H9 (cell line): ENCODE results near the gene EGR4. TPM values are rescaled to one million over a fixed set of nuclear protein-coding genes. Genes with fewer than 3 reads are reported as not detected.

Experiments
- DNase-seq: peaks from one replicate; pipeline ENCODE4 v3.0.0-alpha.2; 2017
- H2AFZ ChIP-seq: one replicate; pipeline ENCODE4 v1.6.1; 2013; ENCODE audit warnings: mild to moderate bottlenecking, low read length, control low read depth, moderate library complexity
- H2AK5ac ChIP-seq: 2 replicates; pipeline ENCODE4 v1.6.1; 2013; ENCODE audit warnings: low read length, control low read depth, mixed read lengths; ENCODE audit not compliant: insufficient read length
- H2BK120ac ChIP-seq: one replicate; pipeline ENCODE4 v1.6.1; 2013; ENCODE audit warnings: low read depth, mild to moderate bottlenecking, low read length, control low read depth, inconsistent platforms; ENCODE audit not compliant: poor library complexity, severe bottlenecking
- H2BK12ac ChIP-seq: 2 replicates; pipeline ENCODE4 v1.6.1; 2013; ENCODE audit warnings: low read length, control low read depth, mixed read lengths, low read depth; ENCODE audit not compliant: insufficient read length
- H2BK15ac ChIP-seq: 2 replicates; pipeline ENCODE4 v1.6.1; 2013; ENCODE audit warnings: low read depth, low read length, control low read depth
- H2BK20ac ChIP-seq: one replicate; pipeline ENCODE4 v1.6.1; 2013; ENCODE audit warnings: low read depth, mild to moderate bottlenecking, low read length, control low read depth, inconsistent platforms; ENCODE audit not compliant: poor library complexity, severe bottlenecking
- H2BK5ac ChIP-seq: 2 replicates; pipeline ENCODE4 v1.6.1; 2013; ENCODE audit warnings: low read length, control low read depth, mixed read lengths; ENCODE audit not compliant: insufficient read length
- H3K14ac ChIP-seq: 2 replicates; pipeline ENCODE4 v1.6.1; 2013; ENCODE audit warnings: low read length, control low read depth; ENCODE audit not compliant: insufficient read depth
- H3K18ac ChIP-seq: 2 replicates; pipeline ENCODE4 v1.6.1; 2013; ENCODE audit warnings: low read depth, mild to moderate bottlenecking, mixed read lengths, low read length, control low read depth; ENCODE audit not compliant: insufficient read length
- H3K23ac ChIP-seq: 2 replicates; pipeline ENCODE4 v1.6.1; 2013; ENCODE audit warnings: low read length, control low read depth, mixed read lengths, low read depth; ENCODE audit not compliant: insufficient read length
- H3K23me2 ChIP-seq: 2 replicates; pipeline ENCODE4 v1.6.1; 2013; ENCODE audit warnings: low read depth, mild to moderate bottlenecking, mixed read lengths, low read length, control low read depth; ENCODE audit not compliant: insufficient read length, poor library complexity, severe bottlenecking
- H3K27ac ChIP-seq: 2 replicates; pipeline ENCODE4 v1.5.1; 2013; ENCODE audit warnings: low read length, control low read depth, mixed read lengths, low read depth; ENCODE audit not compliant: insufficient read length
- H3K27me3 ChIP-seq: 2 replicates; pipeline ENCODE4 v1.6.1; 2013; ENCODE audit warnings: low read length, control low read depth, inconsistent platforms; ENCODE audit not compliant: insufficient read depth
- H3K4ac ChIP-seq: 2 replicates; pipeline ENCODE4 v1.6.1; 2013; ENCODE audit warnings: low read depth, mild to moderate bottlenecking, control low read depth, inconsistent platforms, low read length, moderate library complexity
- H3K4me1 ChIP-seq: 2 replicates; pipeline ENCODE4 v1.6.1; 2013; ENCODE audit warnings: low read length, control low read depth, inconsistent platforms; ENCODE audit not compliant: insufficient read depth
- H3K4me2 ChIP-seq: 2 replicates; pipeline ENCODE4 v1.6.1; 2013; ENCODE audit warnings: low read length, control low read depth, mixed read lengths; ENCODE audit not compliant: insufficient read length, insufficient read depth
- H3K56ac ChIP-seq: 2 replicates; pipeline ENCODE4 v1.6.1; 2013; ENCODE audit warnings: low read depth, mild to moderate bottlenecking, mixed read lengths, low read length, control low read depth; ENCODE audit not compliant: insufficient read length
- H3K79me1 ChIP-seq: 2 replicates; pipeline ENCODE4 v1.6.1; 2013; ENCODE audit warnings: low read depth, mild to moderate bottlenecking, moderate library complexity, low read length, control low read depth, inconsistent platforms; ENCODE audit not compliant: insufficient read depth, poor library complexity, severe bottlenecking
- H3K79me2 ChIP-seq: 2 replicates; pipeline ENCODE4 v1.6.1; 2013; ENCODE audit warnings: low read length, control low read depth, inconsistent platforms; ENCODE audit not compliant: insufficient read depth
- H3K9ac ChIP-seq: 2 replicates; pipeline ENCODE4 v1.6.1; 2013; ENCODE audit warnings: low read length, control low read depth, mixed read lengths; ENCODE audit not compliant: insufficient read length; ENCODE audit errors: extremely low read depth
- H3K9me3 ChIP-seq: one replicate; pipeline ENCODE4 v1.6.1; 2013; ENCODE audit warnings: low read depth, low read length, inconsistent platforms; ENCODE audit not compliant: control insufficient read depth
- H3T11ph ChIP-seq: one replicate; pipeline ENCODE4 v1.6.1; 2013; ENCODE audit warnings: mild to moderate bottlenecking, low read length, control low read depth, inconsistent platforms
- H4K20me1 ChIP-seq: one replicate; pipeline ENCODE4 v1.6.1; 2013; ENCODE audit not compliant: control insufficient read depth, insufficient read length, insufficient read depth
- H4K5ac ChIP-seq: 2 replicates; pipeline ENCODE4 v1.6.1; 2013; ENCODE audit warnings: low read depth, mild to moderate bottlenecking, mixed read lengths, low read length, control low read depth; ENCODE audit not compliant: insufficient read length
- H4K8ac ChIP-seq: replicated peaks from 2 replicates; pipeline ENCODE4 v1.6.1; 2013; ENCODE audit warnings: low read length, control low read depth, mixed read lengths, low read depth; ENCODE audit not compliant: insufficient read length
- H4K91ac ChIP-seq: 2 replicates; pipeline ENCODE4 v1.6.1; 2013; ENCODE audit warnings: low read depth, mild to moderate bottlenecking, moderate library complexity, mixed read lengths, low read length, control low read depth; ENCODE audit not compliant: insufficient read length
- H3K27ac Mint-ChIP-seq, 3 experiments: 2 replicates in 2 of 3; 3 replicates in 1 of 3; pipeline ENCODE4 v1.8.0; 2020 to 2021; ENCODE audit warnings: mixed read lengths in 3 of 3, mild to moderate bottlenecking in 1 of 3, moderate library complexity in 1 of 3
- H3K27me3 Mint-ChIP-seq: 2 replicates; pipeline ENCODE4 v1.8.0; 2021; ENCODE audit warnings: low read depth, mild to moderate bottlenecking, moderate library complexity, mixed read lengths
- H3K36me3 Mint-ChIP-seq, 3 experiments: 2 replicates in 2 of 3; 3 replicates in 1 of 3; pipeline ENCODE4 v1.8.0; 2020 to 2021; ENCODE audit warnings: low read depth in 3 of 3, mixed read lengths in 3 of 3; ENCODE audit not compliant: insufficient read depth in 1 of 3
- H3K4me1 Mint-ChIP-seq, 2 experiments: 2 replicates each; pipeline ENCODE4 v1.8.0; 2020; ENCODE audit warnings: mixed read lengths in 2 of 2
- H3K4me3 Mint-ChIP-seq, 2 experiments: 2 replicates in 1 of 2; 3 replicates in 1 of 2; pipeline ENCODE4 v1.8.0; 2020 to 2021; ENCODE audit warnings: mild to moderate bottlenecking in 2 of 2, mixed read lengths in 2 of 2, moderate library complexity in 1 of 2
- H3K9me3 Mint-ChIP-seq, 2 experiments: 2 replicates in 1 of 2; 3 replicates in 1 of 2; pipeline ENCODE4 v1.8.0; 2020; ENCODE audit warnings: mild to moderate bottlenecking in 2 of 2, mixed read lengths in 2 of 2, moderate library complexity in 1 of 2
- whole genome bisulfite sequencing: extraction: QIAGEN DNeasy Blood & Tissue Kit; methylation state at CpG from one replicate; pipeline ENCODE4 v1.1.7; 2013; ENCODE audit warnings: missing lambda C conversion rate, low lambda C conversion rate, mixed read lengths; ENCODE audit not compliant: insufficient read length; ENCODE audit errors: extremely low coverage; 5-methylcytosine and 5-hydroxymethylcytosine counted together
- total RNA-seq: library from RNA; stranded (reverse); gene quantifications from 2 replicates; pipeline ENCODE4 v1.2.1, GENCODE V29; 2021
- TF ChIP-seq, protein P1 (sequence below): fragments of 200-600 bp; sonication (generic); conservative IDR thresholded peaks from 3 replicates; pipeline ENCODE4 v1.8.0; 2021; ENCODE audit warnings: antibody characterized with exemption, mild to moderate bottlenecking

The EGR4 gene
- total RNA-seq, 1 experiment from 2014 or later, result 0.85 TPM

- H3K23ac ChIP-seq, result no peak overlapping the region
- H3K9ac ChIP-seq, result no peak overlapping the region
- no peak overlapping the region for H2AFZ ChIP-seq
- TF ChIP-seq, protein P1, sequence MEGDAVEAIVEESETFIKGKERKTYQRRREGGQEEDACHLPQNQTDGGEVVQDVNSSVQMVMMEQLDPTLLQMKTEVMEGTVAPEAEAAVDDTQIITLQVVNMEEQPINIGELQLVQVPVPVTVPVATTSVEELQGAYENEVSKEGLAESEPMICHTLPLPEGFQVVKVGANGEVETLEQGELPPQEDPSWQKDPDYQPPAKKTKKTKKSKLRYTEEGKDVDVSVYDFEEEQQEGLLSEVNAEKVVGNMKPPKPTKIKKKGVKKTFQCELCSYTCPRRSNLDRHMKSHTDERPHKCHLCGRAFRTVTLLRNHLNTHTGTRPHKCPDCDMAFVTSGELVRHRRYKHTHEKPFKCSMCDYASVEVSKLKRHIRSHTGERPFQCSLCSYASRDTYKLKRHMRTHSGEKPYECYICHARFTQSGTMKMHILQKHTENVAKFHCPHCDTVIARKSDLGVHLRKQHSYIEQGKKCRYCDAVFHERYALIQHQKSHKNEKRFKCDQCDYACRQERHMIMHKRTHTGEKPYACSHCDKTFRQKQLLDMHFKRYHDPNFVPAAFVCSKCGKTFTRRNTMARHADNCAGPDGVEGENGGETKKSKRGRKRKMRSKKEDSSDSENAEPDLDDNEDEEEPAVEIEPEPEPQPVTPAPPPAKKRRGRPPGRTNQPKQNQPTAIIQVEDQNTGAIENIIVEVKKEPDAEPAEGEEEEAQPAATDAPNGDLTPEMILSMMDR, result no peak
- H3K4me3 Mint-ChIP-seq, result no peak overlapping the region
- no peak overlapping the region for H2BK5ac ChIP-seq
- H4K20me1 ChIP-seq, result no peaks in the 10 kb centered on the region
- H2BK15ac ChIP-seq, result no peak overlapping the region
- H4K91ac ChIP-seq, result no peak overlapping the region
- H3K56ac ChIP-seq, result no peak overlapping the region
- no CpG with 5 or more reads among the region's 5 CpGs for WGBS
- H3K79me2 ChIP-seq, result peaks cover 3% of the 10 kb centered on the region
- no peak overlapping the region for H2BK20ac ChIP-seq
- peaks cover 0 to 3% of the 10 kb centered on the region in 2 experiments; a peak in 1 of 4 replicates for H3K4me1 Mint-ChIP-seq
- no peak overlapping the region for H3K27ac ChIP-seq
- DNase-seq, result no peak
- H3K4me2 ChIP-seq, result no peak overlapping the region
- no peak overlapping the region for H3K4ac ChIP-seq
- peaks cover 44 to 92% (median 90%) of the 10 kb centered on the region in 3 experiments for H3K36me3 Mint-ChIP-seq
- H3K18ac ChIP-seq, result no peak overlapping the region
- no peaks in the 10 kb centered on the region for H3K4me1 ChIP-seq
- no peak overlapping the region for H2AK5ac ChIP-seq
- no peaks in the 10 kb centered on the region for H3K27me3 ChIP-seq
- no peak overlapping the region for H3T11ph ChIP-seq
- no peak overlapping the region for H2BK120ac ChIP-seq
- no peaks in the 10 kb centered on the region for H3K9me3 ChIP-seq
- H2BK12ac ChIP-seq, result no peak overlapping the region
- H3K9me3 Mint-ChIP-seq, result no peaks in the 10 kb centered on the region
- no peak overlapping the region for H4K5ac ChIP-seq
- H3K14ac ChIP-seq, result no peak overlapping the region
- H3K23me2 ChIP-seq, result no peaks in the 10 kb centered on the region
- H3K79me1 ChIP-seq, result no peaks in the 10 kb centered on the region
- H4K8ac ChIP-seq, result no peak overlapping the region
- no peak overlapping the region; a peak in 1 of 7 replicates for H3K27ac Mint-ChIP-seq
- no peaks in the 10 kb centered on the region for H3K27me3 Mint-ChIP-seq
These were observed 49.3 kb downstream of the EGR4 start for GRCh38 chr2:73243884-73244570.

Other genes with a start within 250 kb of the EGR4 start
- 28.9 and 30.9 TPM in 2 replicates for gene SFXN5, start 221.8 kb downstream of the EGR4 start, total RNA-seq
- gene RAB11FIP5, start 180.6 kb downstream of the EGR4 start, total RNA-seq, result 6.4 and 7.1 TPM in 2 replicates
- 0.55 and 0.66 TPM in 2 replicates for gene NOTO, start 91.0 kb downstream of the EGR4 start, total RNA-seq
- gene SMYD5, start 79.3 kb downstream of the EGR4 start, total RNA-seq, result 41.7 and 45.2 TPM in 2 replicates
- 9.6 and 11.1 TPM in 2 replicates for gene PRADC1, start 60.3 kb downstream of the EGR4 start, total RNA-seq
- 500 and 529 TPM in 2 replicates for gene CCT7, start 59.2 kb downstream of the EGR4 start, total RNA-seq
- 15.4 and 16.2 TPM in 2 replicates for gene FBXO41, start 9.1 kb downstream of the EGR4 start, total RNA-seq
- gene ALMS1, start 92.3 kb upstream of the EGR4 start, total RNA-seq, result 34.0 and 36.2 TPM in 2 replicates